H9 (cell line): ENCODE data around the gene SRP72. TPM values are rescaled to one million over a fixed set of nuclear protein-coding genes. Genes with fewer than 3 reads are reported as not detected.

Experiments used
- DNase-seq: peaks from one replicate; pipeline ENCODE4 v3.0.0-alpha.2; 2017
- H2AFZ ChIP-seq: one replicate; pipeline ENCODE4 v1.6.1; 2013; ENCODE audit warnings: mild to moderate bottlenecking, low read length, control low read depth, moderate library complexity
- H2AK5ac ChIP-seq: 2 replicates; pipeline ENCODE4 v1.6.1; 2013; ENCODE audit warnings: low read length, control low read depth, mixed read lengths; ENCODE audit not compliant: insufficient read length
- H2BK120ac ChIP-seq: one replicate; pipeline ENCODE4 v1.6.1; 2013; ENCODE audit warnings: low read depth, mild to moderate bottlenecking, low read length, control low read depth, inconsistent platforms; ENCODE audit not compliant: poor library complexity, severe bottlenecking
- H2BK12ac ChIP-seq: 2 replicates; pipeline ENCODE4 v1.6.1; 2013; ENCODE audit warnings: low read length, control low read depth, mixed read lengths, low read depth; ENCODE audit not compliant: insufficient read length
- H2BK15ac ChIP-seq: 2 replicates; pipeline ENCODE4 v1.6.1; 2013; ENCODE audit warnings: low read depth, low read length, control low read depth
- H2BK20ac ChIP-seq: one replicate; pipeline ENCODE4 v1.6.1; 2013; ENCODE audit warnings: low read depth, mild to moderate bottlenecking, low read length, control low read depth, inconsistent platforms; ENCODE audit not compliant: poor library complexity, severe bottlenecking
- H2BK5ac ChIP-seq: 2 replicates; pipeline ENCODE4 v1.6.1; 2013; ENCODE audit warnings: low read length, control low read depth, mixed read lengths; ENCODE audit not compliant: insufficient read length
- H3K14ac ChIP-seq: 2 replicates; pipeline ENCODE4 v1.6.1; 2013; ENCODE audit warnings: low read length, control low read depth; ENCODE audit not compliant: insufficient read depth
- H3K18ac ChIP-seq: 2 replicates; pipeline ENCODE4 v1.6.1; 2013; ENCODE audit warnings: low read depth, mild to moderate bottlenecking, mixed read lengths, low read length, control low read depth; ENCODE audit not compliant: insufficient read length
- H3K23ac ChIP-seq: 2 replicates; pipeline ENCODE4 v1.6.1; 2013; ENCODE audit warnings: low read length, control low read depth, mixed read lengths, low read depth; ENCODE audit not compliant: insufficient read length
- H3K23me2 ChIP-seq: 2 replicates; pipeline ENCODE4 v1.6.1; 2013; ENCODE audit warnings: low read depth, mild to moderate bottlenecking, mixed read lengths, low read length, control low read depth; ENCODE audit not compliant: insufficient read length, poor library complexity, severe bottlenecking
- H3K27ac ChIP-seq: 2 replicates; pipeline ENCODE4 v1.5.1; 2013; ENCODE audit warnings: low read length, control low read depth, mixed read lengths, low read depth; ENCODE audit not compliant: insufficient read length
- H3K27me3 ChIP-seq: 2 replicates; pipeline ENCODE4 v1.6.1; 2013; ENCODE audit warnings: low read length, control low read depth, inconsistent platforms; ENCODE audit not compliant: insufficient read depth
- H3K4ac ChIP-seq: 2 replicates; pipeline ENCODE4 v1.6.1; 2013; ENCODE audit warnings: low read depth, mild to moderate bottlenecking, control low read depth, inconsistent platforms, low read length, moderate library complexity
- H3K4me1 ChIP-seq: 2 replicates; pipeline ENCODE4 v1.6.1; 2013; ENCODE audit warnings: low read length, control low read depth, inconsistent platforms; ENCODE audit not compliant: insufficient read depth
- H3K4me2 ChIP-seq: 2 replicates; pipeline ENCODE4 v1.6.1; 2013; ENCODE audit warnings: low read length, control low read depth, mixed read lengths; ENCODE audit not compliant: insufficient read length, insufficient read depth
- H3K56ac ChIP-seq: 2 replicates; pipeline ENCODE4 v1.6.1; 2013; ENCODE audit warnings: low read depth, mild to moderate bottlenecking, mixed read lengths, low read length, control low read depth; ENCODE audit not compliant: insufficient read length
- H3K79me1 ChIP-seq: 2 replicates; pipeline ENCODE4 v1.6.1; 2013; ENCODE audit warnings: low read depth, mild to moderate bottlenecking, moderate library complexity, low read length, control low read depth, inconsistent platforms; ENCODE audit not compliant: insufficient read depth, poor library complexity, severe bottlenecking
- H3K79me2 ChIP-seq: 2 replicates; pipeline ENCODE4 v1.6.1; 2013; ENCODE audit warnings: low read length, control low read depth, inconsistent platforms; ENCODE audit not compliant: insufficient read depth
- H3K9ac ChIP-seq: 2 replicates; pipeline ENCODE4 v1.6.1; 2013; ENCODE audit warnings: low read length, control low read depth, mixed read lengths; ENCODE audit not compliant: insufficient read length; ENCODE audit errors: extremely low read depth
- H3K9me3 ChIP-seq: one replicate; pipeline ENCODE4 v1.6.1; 2013; ENCODE audit warnings: low read depth, low read length, inconsistent platforms; ENCODE audit not compliant: control insufficient read depth
- H3T11ph ChIP-seq: one replicate; pipeline ENCODE4 v1.6.1; 2013; ENCODE audit warnings: mild to moderate bottlenecking, low read length, control low read depth, inconsistent platforms
- H4K20me1 ChIP-seq: one replicate; pipeline ENCODE4 v1.6.1; 2013; ENCODE audit not compliant: control insufficient read depth, insufficient read length, insufficient read depth
- H4K5ac ChIP-seq: 2 replicates; pipeline ENCODE4 v1.6.1; 2013; ENCODE audit warnings: low read depth, mild to moderate bottlenecking, mixed read lengths, low read length, control low read depth; ENCODE audit not compliant: insufficient read length
- H4K8ac ChIP-seq: replicated peaks from 2 replicates; pipeline ENCODE4 v1.6.1; 2013; ENCODE audit warnings: low read length, control low read depth, mixed read lengths, low read depth; ENCODE audit not compliant: insufficient read length
- H4K91ac ChIP-seq: 2 replicates; pipeline ENCODE4 v1.6.1; 2013; ENCODE audit warnings: low read depth, mild to moderate bottlenecking, moderate library complexity, mixed read lengths, low read length, control low read depth; ENCODE audit not compliant: insufficient read length
- H3K27ac Mint-ChIP-seq, 3 experiments: 2 replicates in 2 of 3; 3 replicates in 1 of 3; pipeline ENCODE4 v1.8.0; 2020 to 2021; ENCODE audit warnings: mixed read lengths in 3 of 3, mild to moderate bottlenecking in 1 of 3, moderate library complexity in 1 of 3
- H3K27me3 Mint-ChIP-seq: 2 replicates; pipeline ENCODE4 v1.8.0; 2021; ENCODE audit warnings: low read depth, mild to moderate bottlenecking, moderate library complexity, mixed read lengths
- H3K36me3 Mint-ChIP-seq, 3 experiments: 2 replicates in 2 of 3; 3 replicates in 1 of 3; pipeline ENCODE4 v1.8.0; 2020 to 2021; ENCODE audit warnings: low read depth in 3 of 3, mixed read lengths in 3 of 3; ENCODE audit not compliant: insufficient read depth in 1 of 3
- H3K4me1 Mint-ChIP-seq, 2 experiments: 2 replicates each; pipeline ENCODE4 v1.8.0; 2020; ENCODE audit warnings: mixed read lengths in 2 of 2
- H3K4me3 Mint-ChIP-seq, 2 experiments: 2 replicates in 1 of 2; 3 replicates in 1 of 2; pipeline ENCODE4 v1.8.0; 2020 to 2021; ENCODE audit warnings: mild to moderate bottlenecking in 2 of 2, mixed read lengths in 2 of 2, moderate library complexity in 1 of 2
- H3K9me3 Mint-ChIP-seq, 2 experiments: 2 replicates in 1 of 2; 3 replicates in 1 of 2; pipeline ENCODE4 v1.8.0; 2020; ENCODE audit warnings: mild to moderate bottlenecking in 2 of 2, mixed read lengths in 2 of 2, moderate library complexity in 1 of 2
- WGBS: extraction: QIAGEN DNeasy Blood & Tissue Kit; methylation state at CpG from one replicate; pipeline ENCODE4 v1.1.7; 2013; ENCODE audit warnings: missing lambda C conversion rate, low lambda C conversion rate, mixed read lengths; ENCODE audit not compliant: insufficient read length; ENCODE audit errors: extremely low coverage; 5-methylcytosine and 5-hydroxymethylcytosine counted together
- total RNA-seq: library from RNA; stranded (reverse); gene quantifications from 2 replicates; pipeline ENCODE4 v1.2.1, GENCODE V29; 2021
- TF ChIP-seq, protein P1 (sequence below): fragments of 200-600 bp; sonication (generic); conservative IDR thresholded peaks from 3 replicates; pipeline ENCODE4 v1.8.0; 2021; ENCODE audit warnings: antibody characterized with exemption, mild to moderate bottlenecking

The SRP72 gene
- total RNA-seq, 1 experiment from 2014 or later, result 141 TPM

DNA sequence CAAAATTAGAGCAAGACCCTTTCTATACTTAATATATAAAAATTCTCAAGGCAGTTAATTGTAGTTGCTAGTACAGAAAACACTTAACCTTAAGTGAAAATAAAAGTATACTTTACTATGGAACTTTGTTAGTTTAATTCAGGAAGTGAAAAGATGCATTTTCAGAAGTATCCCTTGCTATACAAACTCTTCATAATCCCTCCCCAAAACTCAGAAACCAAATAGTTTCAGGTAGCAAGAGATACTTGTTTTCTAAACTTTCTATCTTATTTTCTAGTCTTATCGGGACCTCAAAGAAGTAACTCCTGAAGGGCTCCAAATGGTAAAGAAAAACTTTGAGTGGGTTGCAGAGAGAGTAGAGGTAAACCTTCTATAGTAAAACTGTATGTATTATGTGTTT, 17.1 kb upstream of the SRP72 start:
- H3K23me2 ChIP-seq, result no peaks in the 10 kb centered on the region
- no peak overlapping the region for H3K4me2 ChIP-seq
- H3K18ac ChIP-seq, result no peak overlapping the region
- no peaks in the 10 kb centered on the region for H3K79me1 ChIP-seq
- H3K79me2 ChIP-seq, result no peaks in the 10 kb centered on the region; the same call in 1 of the 2 replicates
- no peak overlapping the region for H4K8ac ChIP-seq
- WGBS, result no CpG with 5 or more reads among the region's 1 CpG
- H2AFZ ChIP-seq, result no peak overlapping the region
- no peak overlapping the region for H4K91ac ChIP-seq
- H4K20me1 ChIP-seq, result no peaks in the 10 kb centered on the region
- no peak overlapping the region for H2AK5ac ChIP-seq
- no peak overlapping the region for H2BK20ac ChIP-seq
- Mint-ChIP-seq H3K27me3 (no peaks in the 10 kb centered on the region), H3K9me3 (no peaks in the 10 kb centered on the region), H3K4me1 (no peaks in the 10 kb centered on the region), H3K4me3 (no peak overlapping the region), H3K36me3 (peaks cover 65 to 97% (median 96%) of the 10 kb centered on the region in 3 experiments), H3K27ac (no peak overlapping the region)
- H4K5ac ChIP-seq, result no peak overlapping the region
- no peak overlapping the region for H2BK120ac ChIP-seq
- DNase-seq, result no peak
- TF ChIP-seq, protein P1, sequence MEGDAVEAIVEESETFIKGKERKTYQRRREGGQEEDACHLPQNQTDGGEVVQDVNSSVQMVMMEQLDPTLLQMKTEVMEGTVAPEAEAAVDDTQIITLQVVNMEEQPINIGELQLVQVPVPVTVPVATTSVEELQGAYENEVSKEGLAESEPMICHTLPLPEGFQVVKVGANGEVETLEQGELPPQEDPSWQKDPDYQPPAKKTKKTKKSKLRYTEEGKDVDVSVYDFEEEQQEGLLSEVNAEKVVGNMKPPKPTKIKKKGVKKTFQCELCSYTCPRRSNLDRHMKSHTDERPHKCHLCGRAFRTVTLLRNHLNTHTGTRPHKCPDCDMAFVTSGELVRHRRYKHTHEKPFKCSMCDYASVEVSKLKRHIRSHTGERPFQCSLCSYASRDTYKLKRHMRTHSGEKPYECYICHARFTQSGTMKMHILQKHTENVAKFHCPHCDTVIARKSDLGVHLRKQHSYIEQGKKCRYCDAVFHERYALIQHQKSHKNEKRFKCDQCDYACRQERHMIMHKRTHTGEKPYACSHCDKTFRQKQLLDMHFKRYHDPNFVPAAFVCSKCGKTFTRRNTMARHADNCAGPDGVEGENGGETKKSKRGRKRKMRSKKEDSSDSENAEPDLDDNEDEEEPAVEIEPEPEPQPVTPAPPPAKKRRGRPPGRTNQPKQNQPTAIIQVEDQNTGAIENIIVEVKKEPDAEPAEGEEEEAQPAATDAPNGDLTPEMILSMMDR, result no peak
- H3K4me1 ChIP-seq, result no peaks in the 10 kb centered on the region
- no peak overlapping the region for H3K4ac ChIP-seq
- no peak overlapping the region for H3T11ph ChIP-seq
- H3K27me3 ChIP-seq, result no peaks in the 10 kb centered on the region
- no peak overlapping the region for H2BK15ac ChIP-seq
- H3K14ac ChIP-seq, result no peak overlapping the region
- H3K9ac ChIP-seq, result no peak overlapping the region
- no peak overlapping the region for H3K27ac ChIP-seq
- H3K23ac ChIP-seq, result no peak overlapping the region
- no peak overlapping the region for H3K56ac ChIP-seq
- no peak overlapping the region for H2BK12ac ChIP-seq
- no peak overlapping the region for H2BK5ac ChIP-seq
- H3K9me3 ChIP-seq, result no peaks in the 10 kb centered on the region
